ENCODE measurements around the gene AHRR. TPM values are rescaled to one million over a fixed set of nuclear protein-coding genes. Genes with fewer than 3 reads are reported as not detected.
"Not testable (repeated sequence)": the region's sequence is repeated elsewhere in the genome, so short reads cannot be mapped to it uniquely, and the experiment has no call there.

AHRR gene
- total RNA-seq, 6 experiments from 2014 or later = 30.9 to 55.7 (median 51.9) TPM

DNA sequence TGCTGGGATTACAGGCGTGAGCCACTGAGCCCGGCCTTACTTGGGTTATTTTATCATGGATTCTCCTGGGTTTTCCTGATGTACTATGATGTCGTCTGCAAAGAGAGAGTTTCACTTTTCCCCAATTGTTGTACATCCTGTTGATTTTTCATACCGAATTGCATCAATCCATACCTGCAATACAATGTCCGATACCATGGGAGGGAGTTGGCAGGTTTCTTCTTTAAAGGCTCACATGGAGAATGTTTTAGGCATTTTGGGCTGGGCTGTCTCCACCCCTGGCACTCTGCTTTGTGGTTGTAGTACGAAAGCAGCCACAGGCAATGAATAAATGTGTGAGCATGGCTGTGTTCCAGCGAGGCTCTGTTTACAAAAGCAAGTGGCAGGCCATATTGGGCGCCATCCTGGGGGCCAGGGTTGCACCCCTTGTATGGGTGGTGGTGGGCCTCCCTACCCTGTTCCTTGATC is 86.3 kb downstream of the AHRR start:
- peaks cover 61% of the 10 kb centered on the region for H3K36me3 Mint-ChIP-seq (ENCODE audit: low read depth)
- H3K27me3 Mint-ChIP-seq (ENCODE audit: insufficient read depth) = peaks cover 2% of the 10 kb centered on the region
- H3K4me1 Mint-ChIP-seq (ENCODE audit: low read depth) = peaks cover 56% of the 10 kb centered on the region
- H3K9me3 Mint-ChIP-seq = no peaks in the 10 kb centered on the region
- TF ChIP-seq, protein P1, sequence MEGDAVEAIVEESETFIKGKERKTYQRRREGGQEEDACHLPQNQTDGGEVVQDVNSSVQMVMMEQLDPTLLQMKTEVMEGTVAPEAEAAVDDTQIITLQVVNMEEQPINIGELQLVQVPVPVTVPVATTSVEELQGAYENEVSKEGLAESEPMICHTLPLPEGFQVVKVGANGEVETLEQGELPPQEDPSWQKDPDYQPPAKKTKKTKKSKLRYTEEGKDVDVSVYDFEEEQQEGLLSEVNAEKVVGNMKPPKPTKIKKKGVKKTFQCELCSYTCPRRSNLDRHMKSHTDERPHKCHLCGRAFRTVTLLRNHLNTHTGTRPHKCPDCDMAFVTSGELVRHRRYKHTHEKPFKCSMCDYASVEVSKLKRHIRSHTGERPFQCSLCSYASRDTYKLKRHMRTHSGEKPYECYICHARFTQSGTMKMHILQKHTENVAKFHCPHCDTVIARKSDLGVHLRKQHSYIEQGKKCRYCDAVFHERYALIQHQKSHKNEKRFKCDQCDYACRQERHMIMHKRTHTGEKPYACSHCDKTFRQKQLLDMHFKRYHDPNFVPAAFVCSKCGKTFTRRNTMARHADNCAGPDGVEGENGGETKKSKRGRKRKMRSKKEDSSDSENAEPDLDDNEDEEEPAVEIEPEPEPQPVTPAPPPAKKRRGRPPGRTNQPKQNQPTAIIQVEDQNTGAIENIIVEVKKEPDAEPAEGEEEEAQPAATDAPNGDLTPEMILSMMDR (IDR thresholded peaks at IDR 0.05) = no peak
- no peak overlapping the region; the same call in 1 of the 2 replicates for H3K27ac Mint-ChIP-seq
- H3K4me3 Mint-ChIP-seq = no peak overlapping the region
- DNase-seq = no peak

DNA sequence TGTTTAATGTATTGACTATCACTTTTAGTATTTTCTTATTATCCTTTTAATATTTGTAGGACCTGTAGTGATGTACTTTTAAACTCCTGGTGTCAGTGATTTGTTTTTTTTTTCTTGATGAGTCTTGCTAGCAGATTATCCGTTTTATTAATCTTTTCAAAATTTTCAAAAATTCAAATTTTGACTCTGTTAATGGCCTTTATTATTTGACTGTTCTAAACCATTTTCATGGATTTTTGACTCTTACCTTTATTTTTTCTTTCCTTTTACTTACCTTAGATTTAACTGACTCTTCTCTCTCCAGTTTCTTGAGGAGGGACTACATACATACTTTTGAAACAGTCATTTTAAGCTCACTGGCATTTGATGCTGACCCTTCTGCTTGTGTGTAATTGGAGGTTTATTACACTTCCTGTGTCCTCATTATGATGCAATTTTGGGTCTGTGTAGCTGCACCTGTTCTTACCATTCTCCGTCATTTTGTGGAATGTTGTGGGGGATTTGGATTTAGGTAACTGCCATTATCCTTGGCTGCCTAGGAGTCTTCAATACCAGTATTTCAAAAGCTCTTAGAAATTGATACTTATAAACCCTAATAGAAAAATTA is 89.5 kb downstream of the AHRR start:
- TF ChIP-seq, protein P1 (IDR thresholded peaks at IDR 0.05) = no peak
- peaks cover 51% of the 10 kb centered on the region for H3K36me3 Mint-ChIP-seq (ENCODE audit: low read depth)
- no peak overlapping the region; the same call in 1 of the 2 replicates for H3K27ac Mint-ChIP-seq
- H3K9me3 Mint-ChIP-seq = no peaks in the 10 kb centered on the region
- H3K4me3 Mint-ChIP-seq = no peak overlapping the region
- DNase-seq = no peak
- H3K27me3 Mint-ChIP-seq (ENCODE audit: insufficient read depth) = peaks cover 9% of the 10 kb centered on the region
- peaks cover 51% of the 10 kb centered on the region for H3K4me1 Mint-ChIP-seq (ENCODE audit: low read depth)

DNA sequence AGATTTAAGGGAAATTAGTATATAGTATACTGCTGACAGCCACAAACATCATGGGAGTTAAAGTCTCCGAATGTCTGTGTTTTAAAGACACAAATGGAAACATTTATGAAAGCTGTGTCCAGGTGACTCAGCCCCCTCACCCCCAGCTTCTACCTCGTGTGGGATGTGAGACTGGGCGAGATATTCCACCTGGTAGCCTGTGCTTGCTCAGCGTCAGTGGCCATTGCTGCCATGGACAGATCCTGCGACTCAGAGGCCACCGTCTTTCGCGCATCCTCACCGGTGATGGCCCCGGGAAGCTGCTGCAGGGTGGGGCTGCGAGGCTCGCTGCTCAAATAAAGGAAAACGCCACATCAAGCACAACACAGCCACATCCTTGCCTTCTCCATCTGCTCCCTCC is 90.2 kb downstream of the AHRR start:
- H3K4me3 Mint-ChIP-seq = no peak overlapping the region
- DNase-seq = no peak
- TF ChIP-seq, protein P1 (IDR thresholded peaks at IDR 0.05) = no peak
- H3K36me3 Mint-ChIP-seq (ENCODE audit: low read depth) = peaks cover 44% of the 10 kb centered on the region
- H3K27ac Mint-ChIP-seq = no peak overlapping the region
- H3K4me1 Mint-ChIP-seq (ENCODE audit: low read depth) = peaks cover 44% of the 10 kb centered on the region
- H3K27me3 Mint-ChIP-seq (ENCODE audit: insufficient read depth) = peaks cover 11% of the 10 kb centered on the region
- no peaks in the 10 kb centered on the region for H3K9me3 Mint-ChIP-seq

DNA sequence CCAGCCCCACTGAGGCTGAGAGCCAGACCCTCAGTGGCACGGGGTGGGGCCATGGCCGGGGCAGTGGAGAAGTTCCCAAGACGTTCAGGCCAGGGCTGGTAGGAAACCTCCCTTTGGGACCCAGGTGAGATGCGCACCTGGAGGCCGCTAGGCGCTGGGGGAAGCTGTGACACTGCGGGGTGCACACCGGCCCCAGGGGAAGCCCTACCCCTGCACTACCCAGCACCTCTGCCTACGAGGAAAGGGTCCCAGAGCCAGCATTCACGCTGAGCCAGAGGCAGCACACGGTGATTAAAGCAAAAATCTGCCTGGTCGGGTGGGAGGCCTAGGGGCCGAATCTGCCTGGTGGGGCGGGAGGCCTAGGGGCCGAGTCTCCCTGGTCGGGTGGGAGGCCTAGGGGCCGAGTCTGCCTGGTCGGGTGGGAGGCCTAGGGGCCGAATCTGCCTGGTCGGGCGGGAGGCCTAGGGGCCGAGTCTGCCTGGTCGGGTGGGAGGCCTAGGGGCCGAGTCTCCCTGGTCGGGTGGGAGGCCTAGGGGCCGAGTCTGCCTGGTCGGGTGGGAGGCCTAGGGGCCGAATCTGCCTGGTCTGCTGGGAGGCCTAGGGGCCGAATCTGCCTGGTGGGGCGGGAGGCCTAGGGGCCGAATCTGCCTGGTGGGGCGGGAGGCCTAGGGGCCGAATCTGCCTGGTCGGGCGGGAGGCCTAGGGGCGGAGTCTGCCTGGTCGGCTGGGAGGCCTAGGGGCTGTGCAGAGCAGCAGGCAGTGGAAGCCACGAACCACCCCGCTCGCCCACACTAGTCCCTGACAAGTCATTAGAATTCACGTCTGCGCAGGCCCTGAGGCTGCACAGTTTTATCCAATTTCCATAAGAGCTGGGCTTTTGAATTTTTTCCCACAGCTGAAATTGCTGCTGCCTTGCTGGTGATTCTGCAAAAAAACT is 93.7 kb downstream of the AHRR start:
- Mint-ChIP-seq H3K36me3 (ENCODE audit: low read depth) (peaks cover 33% of the 10 kb centered on the region), H3K27me3 (ENCODE audit: insufficient read depth) (peaks cover 17% of the 10 kb centered on the region), H3K4me1 (ENCODE audit: low read depth) (peaks cover 39% of the 10 kb centered on the region), H3K27ac (peak overlapping the region; percentile 42)
- not testable (repeated sequence) for H3K9me3 Mint-ChIP-seq, DNase-seq, H3K4me3 Mint-ChIP-seq

DNA sequence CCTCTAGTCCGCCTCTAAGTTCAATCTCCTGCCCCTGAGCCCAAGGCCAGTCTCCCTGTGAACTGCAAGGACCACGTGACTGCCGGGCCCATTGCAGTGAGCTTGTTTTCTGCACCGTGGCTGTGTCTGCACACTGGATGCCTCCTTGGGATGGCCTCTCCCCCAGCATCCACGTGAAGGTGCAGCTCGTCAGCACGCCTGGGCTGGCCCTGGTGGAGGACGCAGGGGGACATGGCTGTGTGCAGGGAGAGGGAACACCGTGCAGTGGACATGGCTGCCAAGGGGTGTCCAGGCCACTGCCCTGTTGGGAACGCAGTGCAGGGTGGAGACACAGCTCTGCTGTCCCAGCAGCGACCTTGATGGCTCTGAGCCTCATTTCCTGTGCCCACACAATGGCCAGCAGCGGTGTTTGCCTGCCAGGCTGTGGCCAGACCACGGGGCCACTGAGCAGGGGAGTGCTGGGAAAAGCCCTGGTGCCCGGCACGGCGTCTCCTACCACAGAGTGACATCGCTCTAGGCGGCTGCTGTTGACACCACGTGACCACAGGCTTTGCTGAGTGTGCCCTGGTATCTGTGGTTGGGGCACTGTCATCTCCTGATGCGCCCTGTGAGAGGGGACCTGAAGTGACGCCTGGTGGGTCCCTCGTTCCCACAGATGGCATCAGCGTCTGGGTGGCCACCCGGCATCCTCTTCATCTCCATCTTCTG is 94.6 kb downstream of the AHRR start:
- Mint-ChIP-seq H3K4me3 (no peak overlapping the region), H3K27me3 (ENCODE audit: insufficient read depth) (peaks cover 21% of the 10 kb centered on the region), H3K27ac (peak overlapping the region; percentile 42), H3K4me1 (ENCODE audit: low read depth) (peaks cover 31% of the 10 kb centered on the region), H3K9me3 (peaks cover 5% of the 10 kb centered on the region; the same call in 1 of the 2 replicates), H3K36me3 (ENCODE audit: low read depth) (peaks cover 40% of the 10 kb centered on the region)
- DNase-seq = no peak
- TF ChIP-seq, protein P1 (IDR thresholded peaks at IDR 0.05) = no peak

Data from HFFc6 (cell line).